GM12878 (cell line): Measurements from ENCODE around the gene ABHD1. TPM values are rescaled to one million over a fixed set of nuclear protein-coding genes. Genes with fewer than 3 reads are reported as not detected.

Experiments
- ATAC-seq: fragments of 200-7000 bp; cut with Tn5 transposase; 3 replicates; pipeline ENCODE4 v1.9.1; 2020; ENCODE audit warnings: mild to moderate bottlenecking, moderate library complexity
- BruUV-seq: library from RNA; stranded (reverse); fragments of 400-500 nt; replicated peaks from 2 replicates; lab custom pipeline; 2021; lab: Mats Ljungman, UMichigan
- CTCF ChIA-PET: fragments of 300-600 bp; sonication (Branson Sonifier 250); formaldehyde crosslinking; extraction: SDS; loops from one replicate; lab custom pipeline; 2021; ENCODE audit warnings: inconsistent platforms; lab: Yijun Ruan, JAX
- POLR2A ChIA-PET: fragments of 350-600 bp; formaldehyde crosslinking; extraction: SDS; loops from one replicate; lab custom pipeline; 2021; ENCODE audit warnings: inconsistent platforms; lab: Charles Lee
- RAD21 ChIA-PET: fragments of 300-600 bp; sonication (Branson Sonifier 250); formaldehyde crosslinking; loops from one replicate; lab custom pipeline; 2023; ENCODE audit warnings: antibody characterized with exemption; ENCODE audit not compliant: unreplicated experiment; lab: Charles Lee
- SMC1A ChIA-PET: fragments of 300-600 bp; sonication (Branson Sonifier 250); formaldehyde crosslinking; loops from one replicate; lab custom pipeline; 2023; ENCODE audit not compliant: unreplicated experiment, uncharacterized antibody; lab: Charles Lee
- DNase-seq: peaks from one replicate; pipeline ENCODE4 v3.0.0-alpha.2; 2011; ENCODE audit warnings: low read depth, low spot score
- FAIRE-seq: peaks from 3 replicates; lab custom pipeline; 2011; peaks lifted over from hg19 to GRCh38; lab: Jason Lieb, UNC
- H2AFZ ChIP-seq: 2 replicates; pipeline ENCODE4 v1.6.0; 2011; ENCODE audit warnings: low read depth, low read length, control low read depth; ENCODE audit not compliant: control insufficient read depth
- H3K27ac ChIP-seq: 2 replicates; pipeline ENCODE4 v1.5.1; 2011; ENCODE audit warnings: control low read depth; ENCODE audit not compliant: control insufficient read depth, insufficient read depth
- H3K27me3 ChIP-seq, 2 experiments: replicated peaks in 1 of 2; 2 replicates each; pipeline versions ENCODE4 v1.6.0 to v1.6.1; 2011; ENCODE audit warnings: low read length in 1 of 2; ENCODE audit not compliant: control insufficient read depth in 2 of 2, insufficient read depth in 2 of 2
- H3K36me3 ChIP-seq, 2 experiments: 2 replicates each; pipeline ENCODE4 v1.5.1; 2011; ENCODE audit warnings: low read length in 1 of 2; ENCODE audit not compliant: control insufficient read depth in 2 of 2, insufficient read depth in 2 of 2
- H3K4me1 ChIP-seq: 2 replicates; pipeline ENCODE4 v1.6.1; 2011; ENCODE audit warnings: mild to moderate bottlenecking, low read length, moderate library complexity, mixed read lengths; ENCODE audit not compliant: control insufficient read depth, insufficient read depth
- H3K4me2 ChIP-seq: 2 replicates; pipeline ENCODE4 v1.6.0; 2011; ENCODE audit warnings: control low read depth; ENCODE audit not compliant: control insufficient read depth, insufficient read depth
- H3K4me3 ChIP-seq: fragments of 200-600 bp; sonication (generic); 2 replicates; pipeline ENCODE4 v1.5.1; 2016
- H3K79me2 ChIP-seq: 2 replicates; pipeline ENCODE4 v1.6.0; 2011; ENCODE audit warnings: low read length; ENCODE audit not compliant: control insufficient read depth, insufficient read depth
- H3K9ac ChIP-seq: 2 replicates; pipeline ENCODE4 v1.8.0; 2011; ENCODE audit warnings: low read length, control low read depth, mixed read lengths; ENCODE audit not compliant: control insufficient read depth, insufficient read depth
- H3K9me3 ChIP-seq: replicated peaks from 3 replicates; pipeline ENCODE4 v1.5.1; 2011; ENCODE audit warnings: mild to moderate bottlenecking, low read length; ENCODE audit not compliant: control insufficient read depth, insufficient read depth
- H4K20me1 ChIP-seq: 2 replicates; pipeline ENCODE4 v1.6.0; 2011; ENCODE audit not compliant: control insufficient read depth, insufficient read depth
- BCLAF1 ChIP-seq: fragments of 450-650 bp; IDR thresholded peaks from 2 replicates; pipeline ENCODE4 v1.6.1; 2017; ENCODE audit warnings: antibody characterized with exemption, mild to moderate bottlenecking, moderate library complexity
- MYB ChIP-seq: fragments of 150-350 bp; IDR thresholded peaks from 2 replicates; pipeline ENCODE4 v1.6.1; 2014; ENCODE audit warnings: mild to moderate bottlenecking, low read depth, low read length, borderline replicate concordance
- RBBP5 ChIP-seq: fragments of 200-600 bp; sonication (generic); conservative IDR thresholded peaks from 2 replicates; pipeline ENCODE4 v1.6.1; 2016
- SMAD1 ChIP-seq: fragments of 450-650 bp; IDR thresholded peaks from 2 replicates; pipeline ENCODE4 v1.6.1; 2018; ENCODE audit warnings: mild to moderate bottlenecking, low read depth; ENCODE audit not compliant: partially characterized antibody
- WGBS: methylation state at CpG from one replicate; pipeline ENCODE4 v1.1.6; 2016; ENCODE audit warnings: low lambda C conversion rate; ENCODE audit not compliant: insufficient replicate concordance, insufficient coverage; ENCODE audit errors: missing lambda C conversion rate; 5-methylcytosine and 5-hydroxymethylcytosine counted together
- in situ Hi-C: fragments of 300-500 bp; cut with MboI; formaldehyde crosslinking; loops from 9 replicates; pipeline ENCODE4 v1.14.3; 2018; ENCODE audit warnings: mixed read lengths
- intact Hi-C: fragments of 100-400 bp; cut with micrococcal nuclease; formaldehyde crosslinking; loops from one replicate; pipeline ENCODE4 v1.14.2; 2022; ENCODE audit not compliant: unreplicated experiment
- polyA plus RNA-seq, 11 experiments: library from polyadenylated mRNA; depleted of rRNA in 4 of 11; unstranded in 6 of 11; stranded (reverse) in 5 of 11; fragments of >200 nt; fragmentation: Nextera tagmentation in 4 of 11; fragmentation: Illumina TruSeq in 1 of 11; extraction: Ambion mirVana in 4 of 11; extraction: Trizol in 1 of 11; gene quantifications; 1 replicate in 1 of 11; 2 replicates in 10 of 11; pipeline versions ENCODE4 v1.2.1 to v1.2.3, GENCODE V29; 2011 to 2016; ENCODE audit warnings: inconsistent platforms in 2 of 11, missing spikeins in 2 of 11, low read depth in 1 of 11
- total RNA-seq, 4 experiments: library from RNA; depleted of rRNA in 3 of 4; stranded (reverse); fragments of >200 nt in 3 of 4; fragmentation: Illumina TruSeq in 1 of 4; extraction: Trizol in 1 of 4; gene quantifications; 2 replicates each; pipeline versions ENCODE4 v1.2.1 to v1.2.3, GENCODE V29; 2013 to 2021

ABHD1 gene
- total and polyA plus RNA-seq, 10 of the 15 experiments (the other 5 are each of a cell fraction or from before 2014, with no cell fraction given), result 0.04 to 0.35 (median 0.17) TPM; not detected in 2

DNA sequence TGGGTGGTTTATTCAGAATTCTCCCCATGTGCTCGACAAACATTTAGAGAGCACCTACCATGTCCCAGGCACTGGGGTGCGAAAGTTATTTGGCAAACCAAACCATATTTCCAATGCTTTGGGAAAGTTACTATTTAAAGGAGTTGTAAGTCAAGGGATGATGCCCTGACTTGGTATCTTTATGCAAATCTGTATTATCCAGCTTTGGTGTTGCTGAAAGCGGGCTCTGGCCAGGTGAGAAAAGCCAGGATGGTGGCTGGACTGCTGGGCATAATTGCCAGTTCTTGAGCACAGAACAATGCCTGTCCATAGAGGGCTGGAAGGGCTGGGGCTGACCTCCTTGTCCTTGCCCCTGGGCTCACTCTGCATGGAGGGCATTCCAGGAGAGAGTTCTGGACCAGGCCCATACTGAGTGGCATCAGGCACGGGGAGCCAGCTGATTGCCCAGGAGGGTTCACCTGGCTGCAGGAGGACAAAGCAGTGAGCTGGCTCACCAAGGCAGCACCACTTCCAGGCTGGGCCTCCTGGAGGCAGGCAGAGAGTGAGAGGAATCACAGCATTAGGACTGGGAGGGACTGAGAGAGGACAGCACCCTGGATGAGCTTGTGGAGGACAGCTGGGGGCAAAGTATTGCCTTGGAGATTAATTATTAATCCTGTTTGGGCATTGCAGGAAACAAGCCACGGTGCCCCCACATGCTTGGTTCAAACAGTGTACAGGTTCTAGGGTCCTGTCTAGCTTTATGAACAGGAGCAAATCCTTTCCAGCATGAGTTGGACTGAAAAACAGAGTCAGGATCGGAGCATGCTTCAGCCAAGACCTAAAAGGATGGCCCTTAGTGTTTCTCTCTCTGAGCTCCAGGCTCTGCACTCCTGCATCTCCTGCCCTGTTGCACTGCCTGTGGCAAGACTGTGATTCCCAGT lies 29.9 kb upstream of the ABHD1 start:
- TF ChIP-seq SMAD1 (no peak), RBBP5 (no peak), BCLAF1 (no peak), MYB (no peak)
- POLR2A ChIA-PET, result interaction anchor here (0.5 to 0.6 kb wide), 2 partner anchors 33 to 223 kb away, joined by 3 read pairs; no protein-coding TSS in a partner anchor
- 76% methylated on average over 6 of the region's 6 CpGs for WGBS
- Histone ChIP-seq H3K9ac (no peak overlapping the region), H3K4me1 (no peaks in the 10 kb centered on the region; the same call in 1 of the 2 replicates), H3K9me3 (no peaks in the 10 kb centered on the region), H3K36me3 (no peaks in the 10 kb centered on the region; a peak in 1 of 4 replicates), H2AFZ (no peak overlapping the region), H3K27ac (no peak overlapping the region), H4K20me1 (no peaks in the 10 kb centered on the region), H3K79me2 (no peaks in the 10 kb centered on the region), H3K27me3 (no peaks in the 10 kb centered on the region), H3K4me2 (no peak overlapping the region), H3K4me3 (no peak overlapping the region)
- CTCF ChIA-PET, result interaction anchor here (0.7 to 1.9 kb wide), 5 partner anchors 77 to 187 kb away, joined by 3 to 19 read pairs (median 4); no protein-coding TSS in a partner anchor
- in situ Hi-C loops, result no loop called here
- no peak for ATAC-seq
- FAIRE-seq, result no peak
- SMC1A ChIA-PET, result interaction anchor here (0.6 to 1.7 kb wide), 2 partner anchors 124 to 132 kb away, joined by 3 to 7 read pairs; no protein-coding TSS in a partner anchor
- intact Hi-C loops, result no loop called here
- BruUV-seq, result no TSS peak
- RAD21 ChIA-PET, result interaction anchor here (1.0 to 3.3 kb wide), 2 partner anchors 42 to 132 kb away, joined by 3 to 9 read pairs; partner anchors contain the start of gene AGBL5
- DNase-seq, result no peak
